ENCODE results near the gene CYFIP1.

DNA sequence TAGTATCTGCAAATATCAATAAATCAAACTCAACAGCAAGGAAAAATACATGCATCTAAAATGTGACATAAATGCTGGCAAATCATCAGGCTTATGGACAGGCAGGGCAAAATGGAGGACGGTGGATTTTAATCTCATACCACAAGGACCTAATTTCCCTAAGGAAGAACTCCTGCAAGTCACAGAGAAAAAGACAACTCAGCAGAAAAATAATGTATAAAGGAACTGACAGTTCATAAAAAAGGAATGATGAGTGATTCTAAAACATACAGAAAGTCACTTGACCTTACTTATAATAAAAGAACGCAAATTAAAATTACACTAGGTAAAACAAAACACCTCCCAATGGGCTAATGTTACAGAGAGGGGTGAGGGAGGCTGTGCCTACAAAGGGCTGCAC is 42.0 kb upstream of the CYFIP1 start:
- TF ChIP-seq, protein P1, sequence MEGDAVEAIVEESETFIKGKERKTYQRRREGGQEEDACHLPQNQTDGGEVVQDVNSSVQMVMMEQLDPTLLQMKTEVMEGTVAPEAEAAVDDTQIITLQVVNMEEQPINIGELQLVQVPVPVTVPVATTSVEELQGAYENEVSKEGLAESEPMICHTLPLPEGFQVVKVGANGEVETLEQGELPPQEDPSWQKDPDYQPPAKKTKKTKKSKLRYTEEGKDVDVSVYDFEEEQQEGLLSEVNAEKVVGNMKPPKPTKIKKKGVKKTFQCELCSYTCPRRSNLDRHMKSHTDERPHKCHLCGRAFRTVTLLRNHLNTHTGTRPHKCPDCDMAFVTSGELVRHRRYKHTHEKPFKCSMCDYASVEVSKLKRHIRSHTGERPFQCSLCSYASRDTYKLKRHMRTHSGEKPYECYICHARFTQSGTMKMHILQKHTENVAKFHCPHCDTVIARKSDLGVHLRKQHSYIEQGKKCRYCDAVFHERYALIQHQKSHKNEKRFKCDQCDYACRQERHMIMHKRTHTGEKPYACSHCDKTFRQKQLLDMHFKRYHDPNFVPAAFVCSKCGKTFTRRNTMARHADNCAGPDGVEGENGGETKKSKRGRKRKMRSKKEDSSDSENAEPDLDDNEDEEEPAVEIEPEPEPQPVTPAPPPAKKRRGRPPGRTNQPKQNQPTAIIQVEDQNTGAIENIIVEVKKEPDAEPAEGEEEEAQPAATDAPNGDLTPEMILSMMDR (IDR thresholded peaks at IDR 0.05; ENCODE audit: low read depth, low read length) = no peak
- no peak for TF ChIP-seq EZH2phosphoT487 (IDR thresholded peaks at IDR 0.05; ENCODE audit: low read depth)
